ENCODE data around the gene ARMC9.

Gene ARMC9

DNA sequence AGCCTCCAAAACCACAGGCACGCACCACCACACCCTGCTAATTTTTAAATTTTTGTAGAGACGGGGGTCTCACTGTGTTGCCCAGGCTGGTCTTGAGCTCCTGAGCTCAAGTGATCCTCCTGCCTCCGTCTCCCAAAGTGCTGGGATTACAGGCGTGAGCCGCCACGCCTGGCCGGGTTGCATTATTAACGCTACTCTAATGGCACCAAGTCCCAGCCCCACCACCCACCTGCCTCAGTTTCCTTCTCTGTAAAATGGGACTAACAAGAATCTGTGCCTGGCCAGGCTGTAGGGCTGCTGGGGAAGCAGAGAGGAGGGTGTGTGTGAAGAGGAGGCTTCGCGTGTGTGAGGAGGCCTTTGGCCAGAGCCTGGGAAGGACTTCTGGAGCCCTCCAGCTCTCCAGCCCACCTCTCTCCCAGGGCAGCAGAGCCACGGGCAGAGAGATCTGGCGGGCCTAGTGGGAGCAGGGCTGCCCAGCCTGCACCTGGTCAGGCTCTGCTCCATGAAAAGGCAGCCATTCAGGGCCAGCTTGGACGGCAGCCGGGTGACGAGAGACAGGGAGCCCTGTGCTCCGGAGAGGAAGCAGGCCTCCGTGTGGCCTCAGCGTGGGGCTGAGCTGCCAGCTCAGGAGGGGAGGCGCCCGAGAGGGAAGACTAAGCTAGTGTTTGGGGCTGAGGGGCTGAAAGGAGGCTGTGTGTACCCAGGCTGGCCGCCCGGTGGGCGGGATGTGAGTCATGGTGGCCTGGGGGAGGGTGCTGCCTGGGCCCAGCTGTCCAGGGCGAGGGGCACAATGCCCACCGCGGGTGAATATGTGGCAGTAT is 189.7 kb downstream of the ARMC9 start:
- TF ChIP-seq, protein P1, sequence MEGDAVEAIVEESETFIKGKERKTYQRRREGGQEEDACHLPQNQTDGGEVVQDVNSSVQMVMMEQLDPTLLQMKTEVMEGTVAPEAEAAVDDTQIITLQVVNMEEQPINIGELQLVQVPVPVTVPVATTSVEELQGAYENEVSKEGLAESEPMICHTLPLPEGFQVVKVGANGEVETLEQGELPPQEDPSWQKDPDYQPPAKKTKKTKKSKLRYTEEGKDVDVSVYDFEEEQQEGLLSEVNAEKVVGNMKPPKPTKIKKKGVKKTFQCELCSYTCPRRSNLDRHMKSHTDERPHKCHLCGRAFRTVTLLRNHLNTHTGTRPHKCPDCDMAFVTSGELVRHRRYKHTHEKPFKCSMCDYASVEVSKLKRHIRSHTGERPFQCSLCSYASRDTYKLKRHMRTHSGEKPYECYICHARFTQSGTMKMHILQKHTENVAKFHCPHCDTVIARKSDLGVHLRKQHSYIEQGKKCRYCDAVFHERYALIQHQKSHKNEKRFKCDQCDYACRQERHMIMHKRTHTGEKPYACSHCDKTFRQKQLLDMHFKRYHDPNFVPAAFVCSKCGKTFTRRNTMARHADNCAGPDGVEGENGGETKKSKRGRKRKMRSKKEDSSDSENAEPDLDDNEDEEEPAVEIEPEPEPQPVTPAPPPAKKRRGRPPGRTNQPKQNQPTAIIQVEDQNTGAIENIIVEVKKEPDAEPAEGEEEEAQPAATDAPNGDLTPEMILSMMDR (IDR thresholded peaks at IDR 0.05; ENCODE audit: insufficient read depth, missing control alignments) = no peak
- FAIRE-seq (no peak), DNase-seq (ENCODE audit: insufficient read length, low spot score) (no peak)

DNA sequence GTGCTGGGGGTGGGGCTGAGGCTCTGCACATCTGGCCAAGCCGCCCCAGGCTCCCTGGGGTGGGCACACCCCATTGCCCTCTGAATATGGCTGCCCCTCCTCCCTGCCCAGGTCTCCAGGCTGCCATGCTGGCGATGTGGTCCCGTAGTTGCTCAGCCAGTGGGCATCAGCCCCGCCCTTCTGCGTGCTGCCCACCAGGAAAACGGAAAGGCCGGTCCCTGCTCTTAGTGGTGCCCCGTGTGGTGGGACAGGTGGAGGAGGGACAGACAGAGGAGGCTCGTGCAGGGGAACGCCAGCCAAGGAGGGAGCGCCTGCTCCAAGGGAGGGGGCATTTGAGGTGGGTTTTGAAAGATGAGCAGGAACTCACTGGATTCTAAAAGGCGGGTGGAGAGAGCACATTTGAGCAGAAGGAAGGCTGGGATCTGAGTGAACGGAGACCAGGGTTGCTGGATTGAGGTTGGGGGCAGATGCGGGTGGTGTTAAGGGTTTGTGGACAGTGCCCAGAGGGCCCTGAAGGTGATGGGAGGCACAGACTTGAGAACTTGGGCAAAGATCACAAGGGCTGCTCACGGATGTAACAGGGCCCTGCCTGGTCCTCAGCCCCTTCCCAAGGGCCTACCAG is 190.4 kb downstream of the ARMC9 start:
- TF ChIP-seq, protein P1 (IDR thresholded peaks at IDR 0.05; ENCODE audit: insufficient read depth, missing control alignments) = no peak
- DNase-seq (ENCODE audit: insufficient read length, low spot score) (no peak), FAIRE-seq (no peak)

DNA sequence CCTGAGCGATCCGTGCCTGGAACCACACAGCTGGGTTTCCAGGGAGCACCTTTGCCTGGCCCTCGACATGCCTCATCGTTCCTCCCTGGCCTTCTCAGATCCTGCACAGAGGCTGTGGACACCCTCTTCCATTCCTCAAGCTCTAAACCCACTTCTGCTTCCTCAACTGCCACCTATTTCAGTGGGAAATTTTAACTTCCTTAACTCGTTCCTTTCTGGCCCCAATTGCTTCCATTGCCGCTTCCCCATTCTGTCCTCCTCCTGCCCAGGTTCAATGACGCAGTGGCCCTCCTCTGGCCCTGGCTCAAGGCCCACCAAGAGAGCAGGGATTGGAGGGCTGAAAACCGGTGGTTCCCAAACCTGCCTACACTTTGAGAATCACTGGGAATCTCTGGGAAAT is 192.2 kb downstream of the ARMC9 start:
- TF ChIP-seq, protein P1 (IDR thresholded peaks at IDR 0.05; ENCODE audit: insufficient read depth, missing control alignments) = no peak
- DNase-seq (ENCODE audit: insufficient read length, low spot score) (no peak), FAIRE-seq (no peak)

DNA sequence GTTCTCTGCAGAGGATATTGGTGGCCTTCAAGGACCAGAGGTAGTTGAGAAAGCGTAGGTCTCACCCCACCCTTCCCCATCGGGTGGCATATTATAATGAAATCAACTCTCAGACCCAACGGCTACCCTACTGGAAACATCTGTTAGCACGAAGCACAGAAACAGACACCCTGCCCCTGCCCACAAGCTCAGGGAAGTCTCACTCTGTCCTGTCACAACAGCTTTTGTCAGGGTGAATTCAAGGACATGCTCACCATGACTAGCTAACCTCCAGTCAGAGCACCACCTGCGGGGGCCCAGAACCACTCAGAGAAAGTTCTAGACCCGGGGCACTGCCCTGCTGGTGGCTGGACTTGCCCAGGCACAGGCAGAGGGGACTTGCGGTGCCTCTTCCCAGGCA is 193.6 kb downstream of the ARMC9 start:
- TF ChIP-seq, protein P1 (IDR thresholded peaks at IDR 0.05; ENCODE audit: insufficient read depth, missing control alignments) = no peak
- DNase-seq (ENCODE audit: insufficient read length, low spot score) = no peak
- no peak for FAIRE-seq

DNA sequence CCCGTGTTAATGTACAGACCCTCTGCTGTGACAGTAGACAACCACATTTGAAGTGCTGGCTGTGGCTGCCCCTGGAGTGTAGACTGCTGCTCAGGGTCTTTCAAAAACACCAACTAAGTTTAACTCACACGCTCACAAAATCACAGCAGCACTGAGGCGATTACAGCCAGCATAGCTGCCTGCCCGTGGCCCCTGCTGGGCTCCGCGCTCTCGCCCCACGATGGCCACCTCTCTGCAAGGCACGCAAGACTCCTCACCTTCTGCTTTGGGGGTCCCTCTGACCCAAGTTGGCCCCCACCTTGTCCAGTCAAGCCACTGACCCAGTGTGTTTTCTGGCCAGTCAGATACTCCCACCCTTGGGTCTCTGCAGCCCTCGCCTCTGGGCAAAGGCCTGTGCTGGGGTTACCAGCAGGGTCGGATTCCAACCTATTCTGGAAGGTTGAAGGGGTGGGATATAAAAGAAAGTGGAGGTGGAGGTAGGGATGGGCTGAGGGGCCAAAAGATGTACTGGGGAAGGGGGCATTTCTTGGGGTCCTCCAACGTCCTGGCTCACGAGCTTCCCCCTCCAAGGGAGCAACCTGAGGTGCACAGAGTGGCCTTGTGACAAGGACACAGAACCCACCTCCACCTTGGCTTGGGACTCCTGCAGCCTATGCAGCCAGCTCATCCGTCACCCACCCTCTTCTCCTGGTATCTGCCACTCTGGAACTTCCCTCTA is 194.2 kb downstream of the ARMC9 start:
- DNase-seq (ENCODE audit: insufficient read length, low spot score) (no peak), FAIRE-seq (no peak)
- TF ChIP-seq, protein P1 (IDR thresholded peaks at IDR 0.05; ENCODE audit: insufficient read depth, missing control alignments) = no peak

DNA sequence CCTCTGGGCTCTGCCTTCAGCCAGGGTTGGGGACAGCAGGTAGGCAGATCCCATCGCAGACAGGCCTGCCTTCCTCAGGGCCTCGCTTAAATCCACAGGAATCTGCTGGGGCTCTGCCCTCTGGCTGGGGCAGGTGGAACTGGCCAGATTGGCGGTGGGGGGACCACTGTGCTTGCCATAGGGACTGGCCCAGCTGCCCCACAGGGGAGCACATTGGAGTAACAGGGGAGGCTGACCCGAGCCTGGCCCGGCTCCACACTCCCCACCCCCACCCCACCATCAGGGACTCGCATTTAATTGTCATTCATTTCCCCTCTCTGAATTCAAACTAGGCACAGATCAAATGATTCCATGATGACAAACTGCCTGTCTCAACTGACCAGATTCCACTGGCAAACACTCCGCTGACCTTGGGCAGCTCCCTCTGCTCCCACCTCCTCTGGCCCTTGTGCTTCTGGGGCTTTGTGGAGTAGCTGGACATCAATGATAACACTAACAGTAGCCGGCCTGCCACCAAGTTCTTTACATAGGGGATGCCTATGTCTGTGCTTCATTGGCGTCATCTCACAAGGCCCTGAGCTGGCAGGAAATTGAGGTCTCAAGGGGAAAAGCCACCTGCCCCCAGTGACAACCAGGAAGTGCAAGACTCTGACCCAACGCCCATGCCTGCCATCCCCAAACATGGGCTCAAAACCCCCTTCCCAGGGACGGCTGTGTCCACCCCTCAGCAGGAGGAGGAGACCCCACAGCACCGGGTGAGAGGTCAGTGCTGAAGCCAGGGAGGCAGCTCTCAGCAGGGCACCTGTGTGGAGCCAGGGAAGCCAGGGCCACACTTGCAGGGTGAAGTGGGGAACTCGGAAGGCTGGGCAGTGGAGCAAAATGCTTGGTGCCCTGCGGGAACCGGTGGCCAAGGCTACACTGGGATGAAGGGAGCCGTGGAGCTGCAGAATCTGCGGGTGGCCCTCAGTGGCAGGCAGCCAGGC is 195.0 kb downstream of the ARMC9 start:
- DNase-seq (ENCODE audit: insufficient read length, low spot score) = no peak
- FAIRE-seq = no peak
- TF ChIP-seq, protein P1 (IDR thresholded peaks at IDR 0.05; ENCODE audit: insufficient read depth, missing control alignments) = no peak

Measured in D721Med (cell line).